GM10847 (cell line): ENCODE measurements around the gene SRPRA.

Experiments used
- POLR2A ChIP-seq: IDR thresholded peaks from 2 replicates; pipeline ENCODE4 v1.6.1; 2011; ENCODE audit not compliant: insufficient read length; ENCODE audit errors: extremely low read depth

Gene SRPRA

DNA sequence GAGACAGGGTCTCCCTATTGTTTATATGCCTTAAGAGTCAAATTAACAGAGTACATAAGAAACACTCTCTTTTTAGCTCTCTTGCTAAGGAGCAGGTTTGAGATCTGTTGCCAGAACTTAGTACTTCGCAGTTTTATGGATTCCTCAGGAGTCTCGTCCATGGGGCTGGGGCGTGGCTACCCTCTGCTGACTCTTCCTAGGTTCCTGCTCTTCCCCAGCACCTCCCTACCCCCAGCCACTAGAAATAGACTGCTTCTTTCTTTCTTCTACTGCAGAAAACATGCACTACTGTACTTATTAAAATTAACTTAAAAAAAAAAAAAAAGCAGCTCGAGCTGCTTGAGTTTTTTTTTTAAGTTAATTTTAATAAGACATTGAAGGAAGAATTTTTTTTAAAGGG, 49.1 kb downstream of the SRPRA start:
- no peak for TF ChIP-seq POLR2A

- no peak for TF ChIP-seq POLR2A
Observed at GRCh38 chr11:126217491-126217890, 51.2 kb downstream of the SRPRA start.

DNA sequence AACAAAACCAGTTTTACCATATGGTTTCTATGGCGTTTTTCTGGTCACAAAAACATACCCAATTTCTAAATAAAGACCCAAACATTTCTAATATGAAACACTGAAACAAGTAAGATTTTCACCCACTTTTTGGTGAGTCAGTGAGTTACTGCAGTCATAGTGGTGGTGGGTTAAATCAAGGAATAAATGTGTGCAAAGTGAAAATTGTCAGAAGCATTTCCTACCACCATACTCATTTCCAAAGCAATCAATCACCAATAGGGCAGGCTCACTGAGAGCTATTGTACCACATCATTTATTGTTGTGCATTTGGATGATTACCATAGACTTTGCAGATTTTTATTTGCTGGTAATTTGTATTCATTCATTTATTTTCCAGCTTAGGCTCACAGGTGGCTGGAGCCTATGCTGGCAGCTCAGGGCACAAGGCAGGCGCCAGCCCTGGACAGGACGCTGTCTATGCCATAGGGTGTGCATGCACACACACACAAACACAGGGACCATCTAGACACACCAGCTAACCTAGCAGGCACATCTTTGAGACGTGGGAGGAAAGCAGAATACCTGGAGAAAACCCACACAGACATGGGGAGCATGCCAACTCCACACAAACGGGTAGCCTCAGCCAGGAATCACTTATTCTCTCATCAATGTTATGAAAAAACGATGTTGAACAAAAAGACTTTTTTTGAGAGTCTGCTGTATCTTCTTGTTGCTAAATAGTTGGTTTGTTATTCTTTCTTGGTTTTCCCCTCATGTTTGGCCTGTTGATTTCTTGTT, 52.0 kb downstream of the SRPRA start:
- no peak for TF ChIP-seq POLR2A

GRCh38 chr11:126214841-126215240, 53.9 kb downstream of the SRPRA start:
- no peak for TF ChIP-seq POLR2A

GRCh38 chr11:126214441-126214840, 54.3 kb downstream of the SRPRA start:
- no peak for TF ChIP-seq POLR2A
